GM21515 (cell line): ENCODE results near the gene CAMK2B.

Experiments
- ATAC-seq: cut with Tn5 transposase; IDR thresholded peaks from one replicate; pipeline ENCODE4 v1.9.1; 2021; ENCODE audit not compliant: unreplicated experiment

The CAMK2B gene

DNA sequence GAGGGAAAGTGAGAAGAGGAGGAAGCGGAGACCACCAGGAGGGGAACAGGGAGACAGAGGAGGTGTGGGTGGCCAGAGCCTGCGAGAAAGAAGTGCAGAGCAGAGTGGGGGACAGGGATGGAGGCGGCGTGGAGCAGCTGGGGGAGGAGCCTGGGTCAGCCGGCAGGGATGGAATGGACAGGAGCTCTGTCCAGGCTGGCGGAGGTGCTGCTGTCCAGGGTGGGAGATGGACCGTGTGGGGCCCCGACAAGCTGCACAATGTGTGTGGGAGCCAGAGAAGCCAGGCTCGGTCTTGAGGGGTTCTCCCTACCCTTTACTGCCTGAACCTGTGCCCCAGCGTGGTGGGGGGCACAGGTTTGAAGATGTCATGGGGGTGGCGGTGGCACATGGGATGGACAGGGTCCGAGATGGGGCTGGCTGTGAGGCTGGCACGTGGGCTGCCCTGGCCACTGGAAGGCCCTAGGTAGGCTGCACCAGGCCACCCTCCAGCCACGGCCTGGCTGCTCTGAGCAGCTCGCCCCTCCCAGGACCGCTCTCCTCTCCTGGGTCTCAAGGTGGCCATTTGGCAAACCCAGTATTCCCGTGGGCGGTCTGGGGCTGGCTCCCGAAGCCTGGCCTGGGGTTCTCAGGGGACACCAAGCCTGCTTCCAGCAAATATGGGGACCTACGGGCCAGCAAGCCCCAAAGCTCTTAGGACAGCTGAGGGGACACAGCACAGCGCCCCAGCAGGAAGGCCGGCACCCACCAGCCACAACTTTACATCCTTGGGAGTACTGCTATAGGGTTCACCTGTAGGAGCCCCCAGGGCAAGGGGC, 92.3 kb downstream of the CAMK2B start:
- ATAC-seq, result no peak

GRCh38 chr7:44232396-44232795, 93.0 kb downstream of the CAMK2B start:
- ATAC-seq, result no peak

GRCh38 chr7:44231088-44231487, 94.3 kb downstream of the CAMK2B start:
- ATAC-seq, result no peak

DNA sequence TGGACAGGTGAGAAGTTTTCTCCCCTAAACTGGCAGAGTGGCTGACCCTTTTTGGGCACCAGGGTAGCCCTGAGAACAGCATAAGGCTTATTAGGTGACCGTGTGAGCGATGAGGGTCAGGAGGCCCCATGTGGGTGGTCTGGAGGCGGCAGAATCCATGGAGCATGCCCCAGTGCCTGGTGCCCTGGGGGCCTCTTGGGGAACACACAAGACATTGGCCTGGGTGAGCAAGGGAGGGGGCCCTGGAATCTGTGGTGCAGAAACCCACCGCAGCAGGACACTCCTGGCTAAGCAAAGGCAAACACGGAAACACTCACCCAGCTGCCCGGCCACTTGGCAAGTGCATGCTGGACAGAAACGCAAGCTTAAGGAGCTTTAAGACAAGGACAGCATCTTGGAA, 95.1 kb downstream of the CAMK2B start:
- ATAC-seq, result no peak

DNA sequence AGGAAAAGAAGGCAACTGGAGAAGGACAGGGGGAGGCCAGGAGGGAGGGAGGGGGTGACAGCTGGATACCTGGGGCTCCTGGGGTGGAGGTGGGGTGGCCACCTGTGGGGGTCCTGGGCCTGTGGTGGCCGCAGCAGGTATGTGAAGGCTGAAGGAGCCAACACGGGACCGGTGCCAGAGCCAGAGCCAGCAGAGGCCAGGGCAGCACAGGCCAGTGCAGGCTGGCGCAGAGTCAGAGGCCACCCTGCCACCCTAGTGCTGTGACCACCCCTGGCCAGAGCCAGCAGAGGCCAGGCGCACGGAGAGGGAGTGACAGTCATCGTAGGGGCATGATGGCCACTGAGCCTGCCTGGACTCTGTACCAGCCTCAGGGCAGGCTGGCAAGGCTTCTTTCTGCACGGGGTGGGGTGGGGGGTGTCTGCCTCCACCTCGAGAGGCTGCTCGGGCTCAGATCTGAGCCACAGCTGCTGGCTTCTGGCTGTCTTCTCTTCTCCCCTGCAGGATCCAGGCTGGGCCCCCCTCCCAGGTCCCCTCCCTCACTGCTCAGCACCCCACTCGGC, 95.8 kb downstream of the CAMK2B start:
- ATAC-seq, result no peak

GRCh38 chr7:44228571-44229350, 96.6 kb downstream of the CAMK2B start:
- no peak for ATAC-seq

GRCh38 chr7:44227911-44228310, 97.5 kb downstream of the CAMK2B start:
- no peak for ATAC-seq

DNA sequence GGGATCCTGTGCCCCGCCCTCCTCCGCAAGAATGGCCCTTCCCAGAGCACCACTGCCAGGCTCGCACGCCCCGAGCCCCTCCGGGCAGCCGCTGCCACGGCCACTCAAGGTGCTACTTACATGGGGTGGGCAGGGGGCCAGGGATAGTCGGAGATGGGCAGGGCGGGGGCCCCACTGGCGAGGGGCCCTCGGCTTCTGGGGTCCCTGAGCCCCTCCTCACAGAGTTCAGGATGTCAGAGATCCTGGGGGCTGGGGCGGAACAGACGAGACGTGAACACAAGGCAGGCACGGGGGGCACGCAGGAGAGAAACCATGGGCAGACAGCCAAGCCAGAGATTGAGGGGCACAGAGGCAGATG, 99.0 kb downstream of the CAMK2B start:
- no peak for ATAC-seq

GRCh38 chr7:44225566-44226395, 99.6 kb downstream of the CAMK2B start:
- no peak for ATAC-seq

- no peak for ATAC-seq
Measured at GRCh38 chr7:44224974-44225565, 100.3 kb downstream of the CAMK2B start.

- ATAC-seq, result no peak
Measured at GRCh38 chr7:44224080-44224973, 101.1 kb downstream of the CAMK2B start.

- ATAC-seq, result no peak
Measured at GRCh38 chr7:44223362-44224079, 101.9 kb downstream of the CAMK2B start.

GRCh38 chr7:44222776-44223261, 102.6 kb downstream of the CAMK2B start:
- ATAC-seq, result no peak

- ATAC-seq, result no peak
Measured at GRCh38 chr7:44222074-44222473, 103.3 kb downstream of the CAMK2B start.

DNA sequence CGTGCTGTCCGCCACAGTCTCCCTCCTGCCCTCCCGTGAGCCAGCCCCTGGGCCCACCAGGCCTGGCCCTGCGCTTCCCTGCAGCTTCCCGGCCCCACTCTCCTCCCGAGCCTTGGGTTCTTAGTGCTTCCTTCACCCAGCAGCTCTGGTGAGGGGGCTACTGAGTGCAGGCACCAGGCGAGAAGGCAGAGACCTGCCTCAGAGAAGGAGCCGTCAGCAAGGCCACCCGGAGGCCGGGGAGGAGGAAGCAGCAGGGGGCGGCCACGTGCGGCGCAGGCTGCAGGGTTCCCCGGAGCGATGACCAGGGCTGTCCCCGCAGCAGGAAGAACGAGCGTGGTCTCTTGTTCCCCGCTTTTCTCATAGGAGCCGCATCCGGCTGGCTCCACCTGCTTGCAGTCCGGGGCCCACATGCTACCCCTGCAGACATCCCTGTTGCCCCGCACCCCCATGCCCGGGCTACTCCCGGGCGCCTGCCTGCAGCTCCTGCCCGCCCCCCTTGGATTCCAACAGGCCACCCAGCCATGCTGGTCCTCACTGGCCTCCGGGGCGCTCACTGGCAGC, 104.1 kb downstream of the CAMK2B start:
- ATAC-seq, result no peak

DNA sequence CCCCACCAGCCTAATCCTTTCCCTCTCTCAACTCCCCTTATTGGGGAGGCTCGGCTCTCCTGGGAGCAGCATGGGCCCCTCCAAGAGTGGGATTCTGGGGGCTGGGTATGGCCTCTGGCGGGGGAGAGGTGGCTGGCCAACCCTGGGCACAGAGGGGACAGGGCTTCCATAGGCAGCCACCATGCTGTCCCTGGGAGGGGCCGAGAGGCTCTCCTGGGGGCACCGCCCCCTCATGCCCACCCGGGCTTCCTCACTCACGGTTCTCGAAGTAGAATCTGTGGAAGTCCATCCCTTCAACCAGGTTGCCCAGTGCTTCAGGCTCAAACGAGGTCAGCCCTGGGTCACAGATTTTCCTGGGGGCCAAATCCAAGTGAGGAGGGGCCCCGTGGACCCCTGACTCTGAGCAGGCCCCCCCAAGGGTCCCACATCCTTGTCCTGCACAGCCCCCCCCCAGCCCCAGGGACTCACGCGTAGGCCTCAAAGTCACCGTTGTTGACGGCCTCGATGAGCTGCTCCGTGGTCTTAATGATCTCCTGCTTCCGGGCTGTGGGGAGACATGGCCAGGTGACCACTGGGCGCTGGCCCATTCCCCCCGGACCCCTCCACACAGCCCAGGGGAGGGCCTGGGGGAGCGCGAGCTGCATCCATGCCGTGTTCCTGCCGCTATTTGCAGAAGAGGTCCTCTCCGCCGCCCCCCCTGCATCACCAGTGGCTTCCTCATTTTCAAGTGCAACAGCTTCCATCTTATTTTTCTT, 104.9 kb downstream of the CAMK2B start:
- no peak for ATAC-seq

GRCh38 chr7:44220046-44220357, 105.4 kb downstream of the CAMK2B start:
- no peak for ATAC-seq

- no peak for ATAC-seq
Measured at GRCh38 chr7:44219371-44220045, 105.9 kb downstream of the CAMK2B start.
